Activated gamma-delta T cell treated with anti-CD3 and anti-CD28 coated beads, Interleukin-2, amount 50 U/mL, for 16 hours (primary cell): ENCODE data around the gene RHOH.
"Not testable (repeated sequence)": the region's sequence is repeated elsewhere in the genome, so short reads cannot be mapped to it uniquely, and the experiment has no call there.

Source experiments
- DNase-seq: peaks from one replicate; pipeline ENCODE4 v3.0.0-alpha.2; 2020; ENCODE audit warnings: low read depth

Gene RHOH, protein sequence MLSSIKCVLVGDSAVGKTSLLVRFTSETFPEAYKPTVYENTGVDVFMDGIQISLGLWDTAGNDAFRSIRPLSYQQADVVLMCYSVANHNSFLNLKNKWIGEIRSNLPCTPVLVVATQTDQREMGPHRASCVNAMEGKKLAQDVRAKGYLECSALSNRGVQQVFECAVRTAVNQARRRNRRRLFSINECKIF

DNA sequence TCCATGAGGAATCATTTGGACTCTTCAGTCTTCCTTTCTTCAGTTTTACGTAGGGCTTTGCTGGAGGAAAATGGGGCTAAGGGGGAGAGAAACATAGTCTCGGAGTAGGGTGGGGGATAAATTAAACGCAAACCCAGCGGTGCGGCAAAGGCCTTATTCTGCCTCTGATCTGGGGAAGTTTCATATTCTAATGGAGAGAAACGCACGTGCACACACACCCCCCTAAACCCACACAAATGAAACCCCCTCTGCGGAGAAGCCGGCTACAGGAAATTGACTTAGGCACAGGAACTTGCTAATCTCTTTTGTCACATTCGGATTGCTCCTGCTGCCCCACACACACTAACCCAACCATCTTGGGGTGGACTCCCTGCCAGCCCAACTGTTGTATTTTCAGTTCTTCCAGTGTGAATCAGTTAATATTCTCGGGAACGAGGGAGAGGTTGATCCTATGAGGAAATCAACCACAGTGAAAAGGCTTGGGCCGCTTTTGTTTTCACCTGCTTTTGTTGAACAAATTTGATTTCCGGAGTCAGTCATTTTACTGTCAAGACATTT is at the start of gene RHOH:
Gene RHOH (plus strand): TSS at position 308 of the 558 bp plus-strand sequence. CDS start 46,356 bp downstream, outside the sequence.
- peak; percentile 69 for DNase-seq

DNA sequence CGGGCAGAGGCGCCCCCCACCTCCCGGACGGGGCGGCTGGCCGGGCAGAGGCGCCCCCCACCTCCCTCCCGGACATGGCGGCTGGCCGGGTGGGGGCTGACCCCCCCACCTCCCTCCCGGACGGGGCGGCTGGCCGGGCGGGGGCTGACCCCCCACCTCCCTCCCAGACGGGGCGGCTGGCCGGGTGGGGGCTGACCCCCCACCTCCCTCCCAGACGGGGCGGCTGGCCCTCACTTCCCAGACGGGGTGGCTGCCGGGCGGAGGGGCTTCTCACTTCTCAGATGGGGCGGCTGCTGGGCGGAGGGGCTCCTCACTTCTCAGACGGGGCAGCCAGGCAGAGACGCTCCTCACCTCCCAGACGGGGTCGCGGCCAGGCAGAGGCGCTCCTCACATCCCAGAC is 49.3 kb upstream of the RHOH start:
- DNase-seq, result not testable (repeated sequence)

DNA sequence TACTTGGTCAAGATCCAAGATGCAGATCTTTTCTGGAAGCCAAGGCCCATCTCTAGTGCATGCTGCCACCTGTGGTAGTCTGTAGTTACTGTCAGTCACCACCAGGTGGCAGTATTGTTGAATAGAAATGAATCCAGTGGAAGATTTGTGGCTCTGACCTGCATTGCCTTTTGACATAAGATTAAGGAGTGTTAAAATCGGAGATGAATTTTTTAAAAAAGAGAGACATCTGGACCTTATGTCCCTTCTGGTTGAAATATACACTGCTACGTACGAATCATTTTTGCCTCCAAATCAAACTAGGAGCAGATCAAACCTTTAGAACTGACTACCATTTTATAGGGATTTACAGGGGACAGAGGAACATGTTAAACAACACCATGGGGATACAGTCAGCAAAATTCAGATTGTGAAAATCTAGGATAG is 46.9 kb upstream of the RHOH start:
- DNase-seq, result peak; percentile 62

DNA sequence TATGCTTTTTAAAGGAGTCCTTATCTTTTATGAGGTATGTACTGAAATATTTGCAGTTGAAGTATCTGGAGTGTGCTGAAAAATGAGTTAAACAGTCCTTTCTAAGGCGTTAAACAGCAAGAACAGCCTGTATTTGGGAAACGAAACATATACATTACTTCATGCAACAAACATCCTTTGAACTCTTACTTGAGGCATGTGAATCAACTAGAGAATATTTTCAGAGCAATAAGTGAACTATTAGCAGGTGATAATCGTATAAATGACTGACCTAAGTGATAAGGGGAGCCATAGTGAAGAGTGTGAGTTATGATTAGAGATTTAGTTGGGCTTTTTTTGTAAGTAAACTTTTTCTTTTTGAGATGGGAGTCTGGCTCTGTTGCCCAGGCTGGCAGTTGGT is 45.9 kb upstream of the RHOH start:
- DNase-seq, result no peak

DNA sequence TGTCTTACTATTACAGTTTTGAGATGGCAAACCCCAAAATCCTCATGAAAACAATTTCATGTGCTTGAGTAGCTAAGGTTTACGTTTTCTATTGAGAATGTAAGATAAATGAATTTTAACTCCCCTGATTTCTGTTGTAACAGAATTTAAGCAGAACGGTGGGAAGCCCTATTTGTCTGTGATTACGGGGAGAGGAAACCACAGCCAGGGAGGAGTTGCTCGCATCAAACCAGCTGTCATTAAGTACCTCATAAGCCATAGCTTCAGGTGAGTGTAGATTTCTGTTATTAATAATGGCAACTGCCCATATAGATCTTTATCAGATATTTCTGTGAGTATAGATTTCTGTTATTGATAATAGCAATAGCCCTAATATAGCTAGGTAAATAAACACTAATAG is 44.2 kb upstream of the RHOH start:
- no peak for DNase-seq

DNA sequence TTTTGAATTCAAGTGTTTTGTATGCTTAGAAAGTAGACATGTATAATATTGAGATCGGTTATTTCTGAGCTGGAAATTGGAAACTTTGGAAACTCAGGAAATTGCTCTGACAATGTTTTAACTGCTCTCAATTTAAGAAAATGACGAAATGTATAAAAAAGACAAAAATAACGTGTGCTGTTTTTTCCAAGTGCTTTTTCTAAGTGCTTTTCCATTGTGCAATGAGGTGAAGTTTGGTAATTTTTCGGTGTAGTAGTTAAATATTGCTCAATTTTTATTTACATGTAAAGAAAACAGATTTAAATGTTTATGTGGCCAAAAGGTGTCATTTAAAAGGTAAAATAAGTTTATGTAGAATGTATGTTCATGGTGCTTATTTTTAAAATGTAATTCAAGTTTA is 39.4 kb upstream of the RHOH start:
- no peak for DNase-seq

DNA sequence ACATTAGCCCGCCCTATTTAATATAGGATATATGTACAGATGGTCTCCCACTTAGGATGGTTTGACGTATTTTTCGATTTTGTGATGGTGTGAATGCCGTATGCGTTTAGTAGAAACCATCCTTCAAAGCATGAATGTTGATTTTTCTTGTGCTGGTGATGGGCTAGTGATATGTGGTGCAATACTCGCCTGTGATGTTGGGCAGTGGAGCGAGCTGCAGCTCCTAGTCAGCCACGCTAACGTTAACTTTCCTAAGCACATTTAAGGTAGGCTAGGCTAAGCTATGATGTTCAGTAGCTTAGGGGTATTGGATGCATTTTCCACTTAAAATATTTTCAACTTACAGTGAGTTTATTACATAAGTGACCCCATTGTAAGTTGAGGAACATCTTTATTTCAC is 36.6 kb upstream of the RHOH start:
- DNase-seq, result no peak

DNA sequence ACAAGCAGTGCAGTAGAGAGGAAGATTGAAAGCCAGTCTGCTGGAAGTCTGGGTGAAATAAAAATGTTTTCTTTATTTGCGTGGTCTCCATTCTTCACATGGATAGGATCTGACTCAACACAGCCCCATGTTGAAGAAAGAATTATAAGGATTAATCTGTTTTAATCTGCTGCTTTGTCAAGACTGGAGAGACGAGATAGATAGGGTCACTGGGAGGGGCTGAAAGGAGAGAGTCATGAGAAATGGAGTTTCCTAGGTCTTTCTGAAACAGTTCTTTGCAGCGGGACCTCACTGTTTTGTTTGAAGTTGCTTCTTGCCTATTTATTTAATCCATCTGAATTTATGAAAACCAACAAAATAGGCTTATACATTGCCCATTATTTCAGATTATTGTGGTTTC is 32.4 kb upstream of the RHOH start:
- DNase-seq, result no peak

DNA sequence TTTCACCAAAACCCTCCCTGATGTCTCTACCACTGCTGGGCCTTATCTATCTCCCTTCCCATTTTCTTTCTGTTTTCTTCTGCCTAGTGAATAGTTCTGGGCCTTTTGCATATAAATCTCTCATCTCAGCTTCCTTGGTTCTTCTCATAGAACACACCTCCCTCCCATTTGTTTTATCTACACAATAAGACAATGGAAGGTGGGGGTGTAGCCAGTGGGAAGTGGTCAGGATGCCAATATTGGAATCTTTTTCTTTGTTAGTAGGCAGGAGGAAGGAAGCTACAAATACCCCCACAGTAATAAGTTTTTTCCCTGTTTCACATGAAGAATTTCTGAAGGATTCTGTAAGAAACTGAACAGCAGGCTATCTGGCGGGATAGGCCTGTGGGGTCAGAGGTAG is 30.9 kb upstream of the RHOH start:
- DNase-seq, result no peak

DNA sequence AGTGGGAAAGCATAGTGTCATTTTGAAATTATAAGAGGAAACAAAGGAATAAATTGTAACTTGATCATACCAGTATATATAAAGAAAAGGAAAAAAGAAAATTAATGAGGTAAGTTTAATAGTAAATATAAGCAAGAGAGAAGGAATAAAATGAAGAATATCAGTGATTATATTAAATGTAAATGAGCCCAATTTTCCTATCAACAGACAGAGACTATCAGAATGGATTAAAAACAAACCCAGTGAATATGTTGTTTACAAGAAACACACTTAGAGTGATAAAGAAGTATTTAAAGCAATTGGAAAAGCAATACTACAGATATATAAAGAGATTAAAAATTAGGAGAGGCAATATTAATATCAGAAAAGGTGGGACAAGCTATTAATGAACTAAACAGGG is 28.8 kb upstream of the RHOH start:
- no peak for DNase-seq

DNA sequence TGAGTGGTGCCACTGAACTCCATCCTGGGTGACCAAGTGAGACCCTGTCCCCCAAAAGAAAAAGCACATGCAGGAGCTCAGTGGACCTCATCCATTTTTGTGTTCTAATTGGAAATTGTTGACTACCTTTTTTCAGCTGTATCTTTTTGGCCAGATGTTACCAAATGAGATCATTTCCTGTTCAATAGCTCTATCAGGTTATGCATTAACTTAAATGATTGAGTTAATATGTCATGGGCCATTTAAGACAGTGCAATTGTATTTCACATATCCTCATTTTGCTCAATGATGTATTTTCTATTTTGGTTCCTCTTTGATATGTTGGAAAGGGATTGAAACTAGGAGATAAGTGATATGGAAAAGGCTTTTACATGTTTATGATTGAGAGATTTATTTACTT is 26.2 kb upstream of the RHOH start:
- DNase-seq, result no peak

DNA sequence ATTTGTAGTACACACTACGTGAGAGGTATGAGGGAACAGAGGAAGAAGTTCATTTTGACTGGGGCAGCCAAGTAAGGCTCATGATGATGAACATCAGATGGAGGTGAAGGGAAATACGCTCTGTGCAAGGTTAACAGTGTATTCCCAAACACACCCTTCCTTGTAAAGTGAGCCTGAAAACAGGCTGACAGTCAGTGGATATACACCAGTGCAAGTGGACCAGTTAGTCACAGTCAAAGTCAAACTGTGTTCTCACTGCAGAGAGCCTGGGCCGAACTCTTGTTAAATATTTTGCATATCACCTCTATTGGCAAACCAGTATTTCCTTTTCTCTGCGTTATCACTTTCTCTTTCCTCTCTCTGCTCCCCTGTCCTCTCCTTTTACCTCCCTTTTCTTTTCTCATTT is 23.4 kb upstream of the RHOH start:
- DNase-seq, result no peak

DNA sequence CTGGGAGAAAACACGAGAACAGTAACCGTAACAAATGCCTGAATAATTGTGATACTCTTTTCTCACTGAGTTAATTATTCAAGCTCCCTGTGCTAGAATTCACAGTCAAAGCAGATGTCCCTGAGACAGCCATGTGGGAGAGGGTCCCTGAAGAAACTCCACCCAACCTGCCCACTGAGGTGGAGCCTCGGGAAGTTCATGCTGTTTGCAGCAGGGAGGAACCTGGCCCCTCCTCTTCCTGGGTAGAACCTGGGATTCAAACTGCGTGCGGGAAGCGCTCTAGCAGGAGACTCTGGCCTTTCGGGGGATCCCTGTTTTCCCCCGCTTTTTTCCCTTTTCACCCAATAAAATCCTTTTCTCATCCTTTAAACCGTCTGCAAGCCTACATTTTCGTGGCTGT is 20.2 kb upstream of the RHOH start:
- no peak for DNase-seq

DNA sequence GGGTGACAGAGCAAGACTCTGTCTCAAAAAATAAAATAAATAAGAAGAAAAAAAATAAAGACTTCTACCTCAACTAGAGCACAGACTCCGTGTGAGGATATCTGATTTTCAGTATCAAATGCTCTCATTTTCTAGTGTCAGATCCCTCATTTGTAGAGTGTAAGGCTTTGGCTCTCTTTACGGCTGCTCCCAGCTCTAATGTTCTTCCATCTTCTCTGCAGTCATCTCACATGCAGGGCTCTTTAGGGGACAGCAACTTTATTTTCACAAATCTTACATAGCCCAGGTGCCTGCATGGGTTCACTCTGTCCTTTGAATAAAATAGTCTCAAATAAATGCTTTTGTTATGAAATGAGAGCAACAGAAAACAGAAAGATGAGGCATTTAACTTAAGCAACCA is 19.2 kb upstream of the RHOH start:
- no peak for DNase-seq

DNA sequence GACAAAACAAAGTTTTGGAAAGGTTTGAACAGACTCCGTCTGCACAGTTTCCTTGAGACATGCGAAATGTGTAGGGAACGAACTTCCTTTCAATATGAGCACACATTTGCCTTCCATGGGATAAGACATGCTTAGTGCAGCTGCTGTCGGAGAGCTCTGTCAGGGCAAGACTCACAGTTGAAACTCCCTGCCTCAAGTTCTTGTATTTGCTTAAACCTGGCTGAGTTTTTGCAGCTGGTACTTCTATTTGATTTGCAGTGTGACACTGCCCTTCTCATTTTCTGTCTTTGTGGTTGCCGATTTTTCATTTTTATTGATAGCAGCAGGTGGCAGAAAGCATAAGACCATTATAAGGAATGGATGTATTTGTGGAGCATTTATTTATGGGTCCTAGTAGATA is 18.2 kb upstream of the RHOH start:
- DNase-seq, result no peak

DNA sequence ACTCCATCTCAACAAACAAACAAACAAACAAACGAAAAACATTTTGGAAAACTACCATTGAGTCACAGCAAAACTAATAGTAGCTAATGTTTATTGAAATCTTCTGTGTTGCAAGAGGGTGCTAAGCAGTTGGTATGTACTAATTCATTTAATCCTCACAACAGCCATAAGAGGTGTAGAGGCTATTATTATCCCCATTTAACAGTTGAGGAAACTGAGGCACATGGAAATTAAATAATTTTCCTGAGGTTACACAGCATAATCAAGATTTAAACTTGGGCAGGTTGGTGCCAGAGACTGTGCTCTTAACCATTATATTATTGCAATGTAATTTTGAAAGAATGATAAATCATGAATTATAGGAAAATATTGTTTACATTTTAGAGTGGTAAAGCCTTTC is 17.5 kb upstream of the RHOH start:
- no peak for DNase-seq

DNA sequence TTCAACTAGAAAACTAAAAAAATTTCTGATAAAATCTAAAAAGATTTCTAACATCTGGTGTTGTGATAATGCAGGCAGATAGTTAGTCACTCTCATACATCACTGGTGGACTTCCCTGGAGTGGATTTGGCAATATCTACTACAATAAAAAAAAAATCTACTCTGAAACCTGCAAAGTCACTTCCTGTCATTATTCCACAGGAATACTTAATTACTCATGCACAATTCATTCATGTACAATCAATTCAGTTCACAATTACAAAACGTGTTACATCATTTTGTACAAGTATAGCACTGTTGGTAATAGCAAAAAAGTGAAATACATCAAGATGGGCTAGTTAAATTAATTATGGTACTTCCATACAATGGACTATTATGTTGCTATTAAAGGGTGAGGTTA is 16.5 kb upstream of the RHOH start:
- DNase-seq, result no peak

DNA sequence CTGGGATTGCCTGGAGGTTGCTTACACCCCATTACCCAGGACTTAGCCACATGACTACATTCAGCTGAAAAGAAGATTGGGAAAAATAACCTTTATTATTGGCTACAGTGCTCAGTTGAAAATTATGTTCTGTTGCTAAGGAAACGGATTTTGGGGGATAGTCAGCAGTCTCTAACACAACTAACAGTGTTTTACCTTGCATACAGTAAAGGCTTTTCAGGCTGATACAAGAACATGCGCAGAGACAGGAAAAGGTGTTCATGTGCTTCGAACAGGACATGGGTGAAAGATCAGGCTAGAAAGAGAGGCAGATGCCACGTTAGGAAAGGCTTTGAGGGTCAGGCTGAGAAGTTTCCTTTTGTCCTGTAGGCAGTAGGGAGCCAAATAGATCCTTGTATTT is 14.8 kb upstream of the RHOH start:
- no peak for DNase-seq

DNA sequence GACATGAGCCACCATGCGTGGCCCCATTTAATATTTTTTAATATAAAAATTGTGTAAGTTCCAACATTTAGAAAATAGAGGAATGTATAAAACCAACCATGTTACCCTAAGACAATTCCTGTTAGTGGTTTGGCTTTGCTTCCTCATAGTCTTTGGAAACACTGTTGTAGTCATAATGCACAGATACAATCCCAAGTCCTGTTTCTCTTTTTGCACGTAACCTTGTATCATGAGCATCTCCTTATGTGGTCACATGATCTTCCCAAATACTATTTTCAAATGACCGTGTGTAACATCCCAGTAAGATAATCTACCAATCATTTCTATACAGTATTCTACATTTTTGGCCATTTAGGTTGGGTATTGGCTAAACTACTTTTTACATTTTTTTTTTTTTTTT is 13.9 kb upstream of the RHOH start:
- no peak for DNase-seq

DNA sequence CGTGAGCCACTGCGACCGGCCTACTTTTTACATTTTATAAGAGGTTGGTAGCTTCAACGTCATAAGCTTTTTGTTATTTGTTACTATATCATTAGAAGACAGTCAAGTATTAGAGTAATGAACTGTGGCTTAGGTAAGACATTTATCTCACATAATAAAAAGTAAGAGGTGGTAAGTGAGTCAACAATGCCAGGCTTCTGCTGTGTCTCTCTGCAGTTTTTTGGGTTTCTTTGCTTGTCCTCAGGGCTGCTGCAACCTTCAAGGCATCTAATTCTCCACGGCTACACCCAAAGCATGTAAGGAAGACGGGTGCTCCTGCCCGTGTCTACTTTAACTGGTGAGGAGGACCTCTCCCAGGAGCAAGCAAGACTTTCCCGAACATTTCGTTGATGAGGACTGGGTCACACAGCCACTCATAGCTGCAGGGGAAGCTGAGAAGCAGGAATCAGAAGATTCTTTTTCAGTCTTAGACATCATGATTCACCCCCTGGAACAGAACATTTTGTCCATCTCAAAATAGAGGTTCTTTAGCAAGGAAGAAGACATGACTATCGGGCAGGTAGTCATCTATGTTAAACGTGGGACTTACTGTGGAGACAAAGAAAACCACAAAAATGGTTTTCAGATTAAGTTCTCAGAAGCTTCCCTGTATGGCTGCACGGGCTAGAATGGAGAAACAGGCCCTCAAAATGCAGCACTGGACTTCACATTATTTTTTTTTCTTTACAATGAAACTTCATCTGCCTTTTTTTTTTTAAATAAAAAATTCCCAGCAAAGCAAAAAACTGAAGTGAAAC is 13.0 kb upstream of the RHOH start:
- no peak for DNase-seq

DNA sequence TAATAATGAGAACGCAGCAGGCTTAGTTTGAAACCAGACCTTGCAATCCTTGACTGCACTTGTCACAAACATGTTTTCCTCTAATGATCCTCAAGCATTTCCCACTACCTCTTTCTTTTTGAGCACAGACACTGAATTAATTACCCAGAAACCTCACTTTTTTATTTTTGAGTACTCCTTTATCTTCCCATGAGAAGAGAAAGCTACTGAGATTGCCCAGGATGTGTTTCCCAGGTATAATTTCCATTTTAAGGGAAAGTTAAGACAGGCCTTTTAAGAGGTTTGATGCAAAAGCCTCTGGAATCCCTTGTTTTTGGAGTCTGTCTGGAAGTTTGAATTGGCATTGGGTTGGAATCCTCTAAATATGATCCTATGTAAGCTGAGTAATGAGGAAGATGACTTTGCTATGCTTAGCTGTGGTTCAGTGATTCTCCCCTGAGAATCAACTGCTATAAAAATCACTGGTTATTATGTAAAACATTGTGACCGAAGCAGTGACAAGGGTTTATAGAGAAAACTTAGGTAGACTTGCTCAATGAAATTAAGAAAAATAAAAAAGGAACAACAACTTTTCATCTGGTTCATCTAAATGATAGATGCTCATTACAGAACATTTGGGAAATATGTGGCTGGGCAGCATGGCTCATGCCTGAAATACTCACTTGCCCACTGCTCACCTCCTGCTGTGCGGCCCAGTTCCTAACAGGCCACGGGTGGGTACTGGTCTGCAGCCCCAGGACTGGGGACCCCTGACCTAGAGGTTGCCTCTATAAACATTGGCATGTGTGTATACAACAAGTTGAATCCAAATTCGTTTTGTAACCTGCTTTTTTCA is 10.8 kb upstream of the RHOH start:
- DNase-seq, result no peak

DNA sequence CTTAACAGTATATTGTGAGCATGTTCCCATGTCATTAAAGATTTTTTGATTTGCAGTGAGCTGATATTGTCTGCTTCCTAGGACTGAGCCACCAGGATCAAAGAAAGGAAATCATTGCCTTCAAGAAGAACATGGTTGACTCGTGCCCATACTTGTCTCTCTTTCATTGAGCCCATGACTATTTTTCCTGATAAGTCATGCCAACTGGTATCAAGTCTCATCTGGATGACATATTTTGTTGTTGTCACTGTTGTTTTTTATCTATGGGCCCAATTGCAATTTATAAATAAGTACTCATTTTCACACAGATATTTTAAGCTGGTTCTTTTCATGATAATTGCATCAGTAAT is 10.2 kb upstream of the RHOH start:
- no peak for DNase-seq

DNA sequence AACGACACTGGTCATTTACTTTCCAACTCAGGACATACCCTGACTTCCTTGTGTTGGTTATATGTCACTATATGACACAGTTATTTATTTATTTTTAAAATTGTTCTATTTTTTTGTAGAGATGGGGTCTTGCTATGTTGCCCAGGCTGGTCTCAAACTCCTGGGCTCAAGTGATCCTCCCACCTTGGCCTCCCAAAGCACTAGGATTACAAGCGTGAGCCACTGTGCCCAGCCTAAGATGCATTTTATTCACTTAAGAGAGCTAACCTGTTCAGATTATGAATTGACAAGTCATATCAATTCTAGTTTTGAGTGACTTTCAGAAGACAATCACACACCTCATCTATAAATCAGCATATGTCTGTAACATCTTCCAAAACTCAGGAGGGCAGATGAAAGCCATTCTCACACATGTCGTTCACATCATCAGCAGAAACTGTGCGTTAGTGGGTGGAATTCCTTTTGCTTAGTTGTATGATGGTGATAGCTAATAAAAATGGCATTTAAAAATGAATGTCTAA is 9.4 kb upstream of the RHOH start:
- DNase-seq, result no peak
